Measurements from ENCODE around the gene PLD1. TPM values are rescaled to one million over a fixed set of nuclear protein-coding genes. Genes with fewer than 3 reads are reported as not detected.

Gene PLD1
- total and polyA plus RNA-seq, 2 of the 8 experiments (the other 6 are each of a cell fraction or from before 2014, with no cell fraction given): 1.2 to 2.6 TPM

DNA sequence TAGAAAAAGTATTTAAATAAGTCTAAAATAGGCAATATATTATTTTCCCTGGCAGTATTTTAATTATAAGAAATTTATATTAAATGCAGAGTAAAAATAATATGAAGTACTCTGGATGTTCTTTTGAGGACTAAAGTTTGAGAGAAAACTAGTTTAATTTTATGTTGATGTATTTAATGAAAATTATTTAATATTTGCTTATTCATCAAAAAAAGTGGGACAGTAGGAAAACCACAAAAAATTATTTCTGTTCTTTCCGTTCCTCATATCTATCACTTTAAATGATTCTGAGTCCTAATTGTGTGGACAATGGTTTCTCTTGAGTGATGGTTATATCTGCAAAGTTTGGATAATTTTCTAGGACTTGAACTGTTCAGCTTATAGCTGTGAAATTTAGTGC lies 202.8 kb downstream of the PLD1 start:
- CTCF ChIA-PET (ENCODE audit: partially characterized antibody): interaction anchor here (0.7 kb wide), 1 partner anchor 249 kb away, joined by 3 read pairs; no protein-coding TSS in a partner anchor
- no peak for FAIRE-seq

More for the DNA sequence above, 202.8 kb downstream of the PLD1 start:
- Histone ChIP-seq H3K4me3 (ENCODE audit: extremely low read depth in 1 of 4, insufficient read depth in 2 of 4, low read depth in 3 of 4, low read length in 4 of 4) (no peak overlapping the region), H2AFZ (ENCODE audit: low read length) (no peak overlapping the region), H3K18ac (ENCODE audit: extremely low read depth, low read length) (no peak overlapping the region), H3K27ac (ENCODE audit: low read depth, low read length) (no peak overlapping the region), H3K23ac (ENCODE audit: insufficient read length) (no peak overlapping the region), H3K4me2 (ENCODE audit: insufficient read depth in 1 of 2, low read depth in 2 of 2, low read length in 2 of 2) (no peak overlapping the region), H2BK15ac (ENCODE audit: low read length) (no peak overlapping the region), H2BK20ac (ENCODE audit: low read length) (no peak overlapping the region), H2BK120ac (replicated peaks; ENCODE audit: low read depth, low read length) (no peak overlapping the region), H3K79me2 (ENCODE audit: control insufficient read depth in 1 of 2, insufficient read depth in 2 of 2, low read length in 2 of 2) (no peaks in the 10 kb centered on the region), H3K27me3 (replicated peaks in 1 of 4; ENCODE audit: control insufficient read depth in 3 of 4, extremely low read depth in 1 of 4, insufficient read depth in 3 of 4, low read length in 3 of 4) (no peaks in the 10 kb centered on the region), H4K5ac (ENCODE audit: insufficient read length, low read depth, low read length) (no peak overlapping the region), H3K56ac (replicated peaks; ENCODE audit: insufficient read length, low read depth, low read length) (no peak overlapping the region), H2BK5ac (ENCODE audit: low read depth, low read length) (no peak overlapping the region), H3K4me1 (replicated peaks in 1 of 4; ENCODE audit: control insufficient read depth in 3 of 4, insufficient read depth in 4 of 4, low read length in 3 of 4) (no peaks in the 10 kb centered on the region), H4K20me1 (replicated peaks in 1 of 2; ENCODE audit: control insufficient read depth in 1 of 2, insufficient read depth in 2 of 2, low read length in 2 of 2) (no peaks in the 10 kb centered on the region), H2BK12ac (ENCODE audit: low read depth, low read length) (no peak overlapping the region), H3K4ac (replicated peaks; ENCODE audit: insufficient read length, low read depth, low read length) (no peak overlapping the region), H3K79me1 (ENCODE audit: low read depth, low read length) (no peaks in the 10 kb centered on the region), H2AK5ac (ENCODE audit: low read depth, low read length) (no peak overlapping the region), H4K8ac (ENCODE audit: extremely low read depth, insufficient read depth, low read length) (no peak overlapping the region), H3K9me3 (ENCODE audit: insufficient read depth in 2 of 2, low read depth in 1 of 2, low read length in 1 of 2) (no peaks in the 10 kb centered on the region), H4K91ac (replicated peaks; ENCODE audit: insufficient read length, low read length) (no peak overlapping the region), H3K36me3 (ENCODE audit: control insufficient read depth in 2 of 4, insufficient read depth in 4 of 4, low read length in 3 of 4) (no peaks in the 10 kb centered on the region), H3K23me2 (ENCODE audit: low read depth, low read length) (no peaks in the 10 kb centered on the region), H3K14ac (ENCODE audit: insufficient read length) (no peak overlapping the region), H3K9ac (replicated peaks in 1 of 4; ENCODE audit: extremely low read depth in 1 of 4, low read depth in 3 of 4, low read length in 3 of 4) (no peak overlapping the region)
- no peak for DNase-seq (ENCODE audit: low read depth in 1 of 2, low spot score in 2 of 2)
- TF ChIP-seq MAFK (IDR thresholded peaks at IDR 0.05; ENCODE audit: low read depth, low read length) (peak; percentile 45; the same call in 1 of the 2 replicates), SP2 (IDR thresholded peaks at IDR 0.05; ENCODE audit: low read length) (no peak), TCF12 (IDR thresholded peaks at IDR 0.05; ENCODE audit: low read depth, low read length) (no peak)
- POLR2A ChIA-PET (ENCODE audit: partially characterized antibody): no interaction called here
- 95% methylated on average over 1 of the region's 1 CpG; no CpG with 5 or more reads in 1 of the 2 experiments for WGBS, 2 experiments (ENCODE audit: extremely low coverage in 1 of 2, insufficient coverage in 1 of 2, insufficient read length in 1 of 2, insufficient replicate concordance in 2 of 2, low coverage in 1 of 2, low lambda C conversion rate in 2 of 2, missing lambda C conversion rate in 1 of 2)

Data from H1 (cell line).